ENCODE data around the gene SIRT2. TPM values are rescaled to one million over a fixed set of nuclear protein-coding genes. Genes with fewer than 3 reads are reported as not detected.

SIRT2 gene
- total RNA-seq, 1 donor from 2014 or later: 28.9 TPM

- Mint-ChIP-seq H3K4me1 (no peaks in the 10 kb centered on the region), H3K27me3 (ENCODE audit: low read depth) (no peaks in the 10 kb centered on the region), H3K27ac (ENCODE audit: unreplicated experiment) (no peak overlapping the region), H3K4me3 (no peak overlapping the region), H3K36me3 (ENCODE audit: low read depth) (peaks cover 13% of the 10 kb centered on the region), H3K9me3 (no peaks in the 10 kb centered on the region)
- DNase-seq (ENCODE audit: low read depth, low spot score): no peak
- TF ChIP-seq CTCF (conservative IDR thresholded peaks at IDR 0.05): no peak
These were observed 23.1 kb upstream of the SIRT2 start for GRCh38 chr19:38922482-38922881.

- peaks cover 13% of the 10 kb centered on the region for H3K36me3 Mint-ChIP-seq (ENCODE audit: low read depth)
- no peak overlapping the region for H3K27ac Mint-ChIP-seq (ENCODE audit: unreplicated experiment)
- H3K4me3 Mint-ChIP-seq: no peak overlapping the region
These were observed 22.2 kb upstream of the SIRT2 start for GRCh38 chr19:38921420-38922274.

GRCh38 chr19:38920602-38921419, 21.4 kb upstream of the SIRT2 start:
- TF ChIP-seq CTCF (conservative IDR thresholded peaks at IDR 0.05): no peak
- Mint-ChIP-seq H3K4me1 (no peaks in the 10 kb centered on the region), H3K27ac (ENCODE audit: unreplicated experiment) (no peak overlapping the region), H3K36me3 (ENCODE audit: low read depth) (peaks cover 13% of the 10 kb centered on the region), H3K27me3 (ENCODE audit: low read depth) (no peaks in the 10 kb centered on the region), H3K4me3 (no peak overlapping the region), H3K9me3 (no peaks in the 10 kb centered on the region)
- DNase-seq (ENCODE audit: low read depth, low spot score): no peak

More at GRCh38 chr19:38921420-38922274, 22.2 kb upstream of the SIRT2 start:
- H3K27me3 Mint-ChIP-seq (ENCODE audit: low read depth): no peaks in the 10 kb centered on the region
- no peaks in the 10 kb centered on the region for H3K4me1 Mint-ChIP-seq
- DNase-seq (ENCODE audit: low read depth, low spot score): no peak
- no peaks in the 10 kb centered on the region for H3K9me3 Mint-ChIP-seq
- no peak for TF ChIP-seq CTCF (conservative IDR thresholded peaks at IDR 0.05)

- TF ChIP-seq CTCF (conservative IDR thresholded peaks at IDR 0.05): no peak
- no peak overlapping the region for H3K27ac Mint-ChIP-seq (ENCODE audit: unreplicated experiment)
These were observed 20.6 kb upstream of the SIRT2 start for GRCh38 chr19:38919837-38920601.

GRCh38 chr19:38918526-38918925, 19.1 kb upstream of the SIRT2 start:
- no peak overlapping the region for H3K27ac Mint-ChIP-seq (ENCODE audit: unreplicated experiment)
- TF ChIP-seq CTCF (conservative IDR thresholded peaks at IDR 0.05): no peak

More at GRCh38 chr19:38919837-38920601, 20.6 kb upstream of the SIRT2 start:
- DNase-seq (ENCODE audit: low read depth, low spot score): no peak
- H3K36me3 Mint-ChIP-seq (ENCODE audit: low read depth): peaks cover 13% of the 10 kb centered on the region
- no peaks in the 10 kb centered on the region for H3K4me1 Mint-ChIP-seq
- H3K27me3 Mint-ChIP-seq (ENCODE audit: low read depth): no peaks in the 10 kb centered on the region
- no peak overlapping the region for H3K4me3 Mint-ChIP-seq
- H3K9me3 Mint-ChIP-seq: no peaks in the 10 kb centered on the region

More at GRCh38 chr19:38918526-38918925, 19.1 kb upstream of the SIRT2 start:
- no peaks in the 10 kb centered on the region for H3K27me3 Mint-ChIP-seq (ENCODE audit: low read depth)
- no peaks in the 10 kb centered on the region for H3K4me1 Mint-ChIP-seq
- peaks cover 10% of the 10 kb centered on the region for H3K36me3 Mint-ChIP-seq (ENCODE audit: low read depth)
- no peak for DNase-seq (ENCODE audit: low read depth, low spot score)
- no peaks in the 10 kb centered on the region for H3K9me3 Mint-ChIP-seq
- H3K4me3 Mint-ChIP-seq: no peak overlapping the region
